CD4-positive, alpha-beta T cell treated with Interleukin-1 beta for 1 hour (primary cell): ENCODE data around the gene TMEM101.
"Not testable (repeated sequence)": the region's sequence is repeated elsewhere in the genome, so short reads cannot be mapped to it uniquely, and the experiment has no call there.

Experiments used
- DNase-seq, 2 donors: peaks; one replicate each; pipeline ENCODE4 v3.0.0-alpha.2; 2020 to 2022

TMEM101 gene

GRCh38 chr17:44000141-44000860 lies 14.5 kb downstream of the TMEM101 start:
- DNase-seq, result no peak

- no peak for DNase-seq
Observed at GRCh38 chr17:43999024-43999423, 15.7 kb downstream of the TMEM101 start.

- no peak for DNase-seq
Observed at GRCh38 chr17:43998552-43998951, 16.2 kb downstream of the TMEM101 start.

- not testable (repeated sequence) for DNase-seq
Observed at GRCh38 chr17:43997180-43997579, 17.6 kb downstream of the TMEM101 start.

GRCh38 chr17:43995150-43995471 lies 19.7 kb downstream of the TMEM101 start:
- DNase-seq, result no peak

- DNase-seq, result peak; percentile 62 to 67
Observed at GRCh38 chr17:43994272-43995149, 20.3 kb downstream of the TMEM101 start.

- no peak for DNase-seq
Observed at GRCh38 chr17:43992641-43993040, 22.1 kb downstream of the TMEM101 start.

- no peak for DNase-seq
Observed at GRCh38 chr17:43988301-43988700, 26.5 kb downstream of the TMEM101 start.

GRCh38 chr17:43987131-43988021 lies 27.4 kb downstream of the TMEM101 start:
- no peak for DNase-seq

GRCh38 chr17:43986225-43986981 lies 28.4 kb downstream of the TMEM101 start:
- no peak for DNase-seq

- no peak for DNase-seq
Observed at GRCh38 chr17:43984521-43984920, 30.2 kb downstream of the TMEM101 start.

- no peak for DNase-seq
Observed at GRCh38 chr17:43983515-43984411, 31.0 kb downstream of the TMEM101 start.

- no peak for DNase-seq
Observed at GRCh38 chr17:43983196-43983514, 31.6 kb downstream of the TMEM101 start.

- no peak for DNase-seq
Observed at GRCh38 chr17:43982171-43982570, 32.6 kb downstream of the TMEM101 start.

- no peak for DNase-seq
Observed at GRCh38 chr17:43979671-43980070, 35.1 kb downstream of the TMEM101 start.

- DNase-seq, result no peak
Observed at GRCh38 chr17:43979011-43979410, 35.8 kb downstream of the TMEM101 start.

GRCh38 chr17:43978078-43978477 lies 36.7 kb downstream of the TMEM101 start:
- no peak for DNase-seq

GRCh38 chr17:43976963-43977837 lies 37.6 kb downstream of the TMEM101 start:
- no peak for DNase-seq

- no peak for DNase-seq
Observed at GRCh38 chr17:43975898-43976297, 38.9 kb downstream of the TMEM101 start.
